Measurements from ENCODE around the gene UTS2B. TPM values are rescaled to one million over a fixed set of nuclear protein-coding genes. Genes with fewer than 3 reads are reported as not detected.

UTS2B gene
- total and polyA plus RNA-seq, 2 of the 13 experiments (the other 11 are each of a cell fraction or from before 2014, with no cell fraction given) = 0.03 to 0.46 TPM

DNA sequence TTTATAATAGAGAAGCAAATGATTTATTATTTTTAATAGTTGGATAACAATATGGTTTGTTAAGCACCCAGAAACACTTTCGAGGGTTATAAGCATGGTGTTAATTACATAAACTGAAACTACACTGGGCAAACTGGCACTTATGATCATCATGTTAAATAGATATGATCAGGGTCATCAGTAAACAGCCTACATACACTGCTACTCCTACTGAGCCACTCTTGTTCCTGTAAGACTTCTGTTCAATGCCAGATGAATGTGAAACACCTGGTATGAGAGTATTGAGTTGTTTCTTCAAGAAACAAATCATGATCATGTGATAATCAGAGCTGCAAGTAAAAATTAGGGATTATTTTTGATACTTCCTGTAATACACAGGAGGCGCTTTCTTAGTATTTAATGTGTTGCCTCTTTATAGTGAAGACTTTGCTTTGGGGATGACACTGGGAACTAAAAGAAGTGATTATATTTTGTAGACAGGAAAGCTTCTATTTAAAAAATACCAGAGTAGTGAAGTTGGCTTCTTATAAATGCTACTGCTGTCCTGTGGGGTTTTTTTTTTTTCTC lies 32.3 kb upstream of the UTS2B start:
- Histone ChIP-seq H3K9ac (ENCODE audit: insufficient read depth, low read depth, low read length) (no peak overlapping the region), H4K20me1 (ENCODE audit: insufficient read depth, low read length) (no peaks in the 10 kb centered on the region), H3K4me1 (ENCODE audit: insufficient read depth, low read length) (peaks cover 19% of the 10 kb centered on the region), H3K79me2 (ENCODE audit: insufficient read depth, low read length) (peaks cover 3% of the 10 kb centered on the region), H2AFZ (ENCODE audit: low read length) (no peak overlapping the region), H3K27me3 (ENCODE audit: control insufficient read depth in 1 of 2, insufficient read depth in 2 of 2, low read length in 2 of 2) (no peaks in the 10 kb centered on the region), H3K4me2 (ENCODE audit: low read depth, low read length) (no peak overlapping the region), H3K27ac (ENCODE audit: extremely low read length, insufficient read depth, low read length) (no peak overlapping the region), H3K4me3 (replicated peaks in 1 of 3; ENCODE audit: insufficient read depth in 1 of 3, low read depth in 2 of 3, low read length in 3 of 3) (no peak overlapping the region), H3K36me3 (replicated peaks in 1 of 2; ENCODE audit: control insufficient read depth in 1 of 2, insufficient read depth in 2 of 2, low read length in 2 of 2) (peaks cover 11 to 69% of the 10 kb centered on the region in 2 experiments), H3K9me3 (ENCODE audit: low read length) (no peaks in the 10 kb centered on the region)
- ChIA-PET POLR2A (interaction anchor here (1.6 kb wide), 1 partner anchor 9 kb away, joined by 4 read pairs; no protein-coding TSS in a partner anchor), CTCF (ENCODE audit: low intra/inter-chr PET ratio, low total read pairs) (no interaction called here)
- ATAC-seq (no peak), FAIRE-seq (no peak), DNase-seq (ENCODE audit: low spot score) (no peak)
- intact Hi-C loops (cut with micrococcal nuclease; ENCODE audit: unreplicated experiment) (no loop called here), in situ Hi-C loops (cut with HindIII; ENCODE audit: extremely low pct_ligation_motif_present, low pct_unique_long_range_greater_than_20kb) (no loop called here)
- no TSS peak for BruUV-seq (replicated peaks)
- TF ChIP-seq, protein P1, sequence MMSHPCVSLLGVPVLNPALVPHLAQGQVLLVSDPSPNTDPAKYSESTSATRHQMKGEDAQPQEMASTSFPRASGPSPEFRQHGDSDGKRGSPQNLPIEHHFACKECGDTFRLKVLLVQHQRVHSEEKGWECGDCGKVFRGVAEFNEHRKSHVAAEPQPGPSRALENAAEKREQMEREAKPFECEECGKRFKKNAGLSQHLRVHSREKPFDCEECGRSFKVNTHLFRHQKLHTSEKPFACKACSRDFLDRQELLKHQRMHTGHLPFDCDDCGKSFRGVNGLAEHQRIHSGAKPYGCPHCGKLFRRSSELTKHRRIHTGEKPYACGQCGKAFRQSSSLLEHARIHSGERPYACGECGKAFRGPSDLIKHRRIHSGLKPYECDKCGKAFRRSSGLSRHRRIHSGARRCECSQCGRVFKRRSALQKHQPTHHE (CRISPR knock-in tag; IDR thresholded peaks at IDR 0.05; ENCODE audit: borderline replicate concordance) = no peak
- TF ChIP-seq ZNF121 (CRISPR knock-in tag; IDR thresholded peaks at IDR 0.05) = 0 out of 2 replicates have a peak, but pooled peaks have one; percentile 5
- 97% methylated on average over 2 of the region's 2 CpGs for WGBS (ENCODE audit: low lambda C conversion rate)

DNA sequence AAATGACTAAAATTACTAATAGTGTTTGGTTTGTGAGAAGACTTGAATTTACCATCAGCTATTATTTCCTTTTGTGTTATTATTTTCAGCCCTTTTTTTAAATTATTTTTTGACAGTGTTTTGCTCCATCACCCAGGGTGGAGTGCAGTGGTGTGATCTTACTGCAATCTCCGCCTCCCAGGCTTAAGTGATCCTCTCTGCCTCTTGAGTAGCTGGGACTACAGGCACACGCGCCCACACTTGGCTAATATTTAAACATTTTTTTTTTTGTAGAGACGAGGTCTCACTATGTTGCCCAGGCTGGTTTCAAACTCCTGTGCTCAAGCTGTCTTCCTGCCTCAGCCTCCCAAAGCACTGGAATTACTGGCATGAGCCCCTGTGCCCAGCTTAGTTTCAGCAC lies 31.7 kb upstream of the UTS2B start:
- in situ Hi-C loops (cut with HindIII; ENCODE audit: extremely low pct_ligation_motif_present, low pct_unique_long_range_greater_than_20kb) = no loop called here
- POLR2A ChIA-PET = interaction anchor here (1.6 kb wide), 1 partner anchor 9 kb away, joined by 4 read pairs; no protein-coding TSS in a partner anchor
- no peak for ATAC-seq
- no peak overlapping the region for H3K9ac ChIP-seq (ENCODE audit: insufficient read depth, low read depth, low read length)
- H3K79me2 ChIP-seq (ENCODE audit: insufficient read depth, low read length) = peaks cover 7% of the 10 kb centered on the region
- no peaks in the 10 kb centered on the region; the same call in 1 of the 2 replicates for H4K20me1 ChIP-seq (ENCODE audit: insufficient read depth, low read length)
- WGBS (ENCODE audit: low lambda C conversion rate) = 88% methylated on average over 4 of the region's 4 CpGs
- TF ChIP-seq ZNF121 (CRISPR knock-in tag; IDR thresholded peaks at IDR 0.05) (peak; percentile 38; the same call in 1 of the 2 replicates), HNRNPLL (IDR thresholded peaks at IDR 0.05; ENCODE audit: low read depth, low read length, poor library complexity, severe bottlenecking) (no peak)
- FAIRE-seq = no peak
- no peak overlapping the region for H2AFZ ChIP-seq (ENCODE audit: low read length)
- no peaks in the 10 kb centered on the region for H3K9me3 ChIP-seq (ENCODE audit: low read length)
- peaks cover 19% of the 10 kb centered on the region for H3K4me1 ChIP-seq (ENCODE audit: insufficient read depth, low read length)
- H3K4me3 ChIP-seq (replicated peaks in 1 of 3; ENCODE audit: insufficient read depth in 1 of 3, low read depth in 2 of 3, low read length in 3 of 3) = no peak overlapping the region
- CTCF ChIA-PET (ENCODE audit: low intra/inter-chr PET ratio, low total read pairs) = no interaction called here
- peaks cover 11 to 73% of the 10 kb centered on the region in 2 experiments for H3K36me3 ChIP-seq (replicated peaks in 1 of 2; ENCODE audit: control insufficient read depth in 1 of 2, insufficient read depth in 2 of 2, low read length in 2 of 2)
- intact Hi-C loops (cut with micrococcal nuclease; ENCODE audit: unreplicated experiment) = no loop called here
- H3K27ac ChIP-seq (ENCODE audit: extremely low read length, insufficient read depth, low read length) = no peak overlapping the region
- DNase-seq (ENCODE audit: low spot score) = no peak
- H3K27me3 ChIP-seq (ENCODE audit: control insufficient read depth in 1 of 2, insufficient read depth in 2 of 2, low read length in 2 of 2) = no peaks in the 10 kb centered on the region
- no TSS peak for BruUV-seq (replicated peaks)
- no peak overlapping the region for H3K4me2 ChIP-seq (ENCODE audit: low read depth, low read length)
